Measurements from ENCODE around the gene THG1L.
A peak's percentile ranks its signal among the peaks of the same experiment; 100 is the strongest.

Gene THG1L

DNA sequence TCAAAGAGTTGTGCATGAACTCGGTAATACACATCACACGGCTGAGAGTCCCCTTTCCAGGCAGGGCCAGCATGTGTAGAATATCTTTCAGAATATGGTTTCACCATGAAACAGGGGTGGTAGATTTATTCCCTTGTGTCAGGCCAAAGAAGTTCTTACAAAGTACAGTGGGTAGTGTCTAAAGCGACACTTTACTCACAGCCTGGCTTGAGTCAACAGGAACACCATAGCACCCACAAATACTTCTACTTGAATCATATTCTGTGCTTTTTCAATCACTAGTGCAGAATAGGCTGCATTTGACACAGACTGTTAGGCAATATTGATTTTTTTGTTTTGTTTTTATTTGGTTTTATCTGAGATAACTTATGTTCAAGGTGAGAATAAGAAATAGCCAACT lies 24.9 kb downstream of the THG1L start:
- no peak for DNase-seq (ENCODE audit: low read depth, low spot score)

- no peak for DNase-seq (ENCODE audit: low read depth, low spot score)
Measured at GRCh38 chr5:157758706-157759105, 27.5 kb downstream of the THG1L start.

DNA sequence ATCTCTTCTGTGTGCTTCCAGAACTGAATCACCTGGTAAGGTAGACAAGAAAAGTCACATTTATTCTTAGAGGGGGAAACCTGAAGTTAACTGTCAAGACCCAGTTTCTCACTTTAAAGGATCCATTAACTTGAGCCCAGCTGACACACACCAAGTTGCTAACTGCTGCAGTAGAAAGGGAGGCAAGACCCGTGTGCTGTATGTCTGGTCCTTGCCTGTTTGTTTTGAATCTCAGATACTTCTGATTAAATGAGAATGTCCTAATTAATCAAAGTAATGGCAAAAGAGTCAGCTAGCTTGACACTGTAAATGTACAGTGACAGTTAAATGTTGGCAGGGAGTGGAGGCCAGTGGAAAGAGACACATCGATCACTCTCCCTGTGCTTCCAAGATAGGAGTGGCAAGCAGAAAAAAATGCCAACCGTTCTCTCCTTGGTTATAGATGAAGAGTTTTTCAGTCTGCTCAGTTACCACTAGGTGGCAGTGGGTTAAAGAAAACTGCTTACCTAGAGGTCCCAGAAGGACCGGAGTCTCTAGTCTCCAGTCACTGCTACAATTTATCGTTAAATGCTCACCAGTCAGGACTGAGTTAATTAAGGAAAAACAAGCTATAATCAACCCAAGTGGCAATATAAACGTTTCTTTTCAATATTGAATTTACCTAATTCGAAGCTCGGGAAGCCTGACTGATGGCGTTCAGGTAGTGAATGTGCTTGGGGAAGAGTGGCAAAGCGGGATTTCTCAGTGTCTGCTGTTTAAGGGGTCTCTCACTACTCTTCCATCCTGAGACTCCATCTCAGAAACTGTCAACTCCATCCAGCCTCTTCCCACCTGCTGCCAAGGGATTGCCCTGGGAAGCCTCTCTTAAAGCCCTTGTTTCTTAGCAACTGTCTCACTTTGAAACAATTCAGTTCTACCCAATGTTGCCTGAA lies 30.7 kb downstream of the THG1L start:
- peak; percentile 25 for DNase-seq (ENCODE audit: low read depth, low spot score)

GRCh38 chr5:157764531-157764930 lies 33.3 kb downstream of the THG1L start:
- DNase-seq (ENCODE audit: low read depth, low spot score): no peak

GRCh38 chr5:157766442-157766841 lies 35.2 kb downstream of the THG1L start:
- no peak for DNase-seq (ENCODE audit: low read depth, low spot score)

- DNase-seq (ENCODE audit: low read depth, low spot score): no peak
Measured at GRCh38 chr5:157766902-157767301, 35.7 kb downstream of the THG1L start.

GRCh38 chr5:157767689-157768088 lies 36.5 kb downstream of the THG1L start:
- no peak for DNase-seq (ENCODE audit: low read depth, low spot score)

- DNase-seq (ENCODE audit: low read depth, low spot score): no peak
Measured at GRCh38 chr5:157770665-157771064, 39.4 kb downstream of the THG1L start.

GRCh38 chr5:157772127-157772526 lies 40.9 kb downstream of the THG1L start:
- no peak for DNase-seq (ENCODE audit: low read depth, low spot score)

DNA sequence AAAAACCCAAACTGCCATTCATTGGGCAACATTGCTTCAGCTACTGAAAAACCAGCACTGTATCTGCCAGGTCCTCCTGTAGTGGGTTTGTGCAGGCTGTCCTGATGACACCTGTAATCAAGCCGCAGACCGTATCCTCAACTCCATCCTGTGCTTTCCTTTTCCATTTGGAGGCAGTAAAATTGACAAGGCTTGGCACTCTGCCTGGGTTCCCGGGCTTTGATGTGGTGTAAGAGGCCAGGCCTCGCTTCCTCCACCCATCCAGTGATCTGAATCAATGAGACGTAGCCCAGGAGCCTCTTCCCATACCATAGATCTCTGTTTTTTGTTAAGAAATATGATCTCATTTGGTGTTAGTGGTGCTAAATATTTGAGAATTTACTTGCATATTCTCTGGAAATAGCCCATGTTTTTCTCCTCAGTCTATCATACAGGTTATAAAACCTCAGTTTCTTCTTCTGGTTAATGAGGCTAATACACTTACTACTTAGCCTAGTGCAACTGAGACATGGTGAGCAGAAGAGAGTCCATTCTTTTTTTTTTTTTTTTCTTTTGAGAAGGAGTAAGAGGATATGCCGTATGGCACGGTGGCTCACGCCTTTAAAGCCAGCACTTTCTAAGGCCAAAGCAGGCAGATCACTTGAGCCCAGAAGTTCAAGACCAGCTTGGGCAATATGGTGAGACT lies 47.0 kb downstream of the THG1L start:
- DNase-seq (ENCODE audit: low read depth, low spot score): no peak

GRCh38 chr5:157779221-157779620 lies 48.0 kb downstream of the THG1L start:
- DNase-seq (ENCODE audit: low read depth, low spot score): no peak

DNA sequence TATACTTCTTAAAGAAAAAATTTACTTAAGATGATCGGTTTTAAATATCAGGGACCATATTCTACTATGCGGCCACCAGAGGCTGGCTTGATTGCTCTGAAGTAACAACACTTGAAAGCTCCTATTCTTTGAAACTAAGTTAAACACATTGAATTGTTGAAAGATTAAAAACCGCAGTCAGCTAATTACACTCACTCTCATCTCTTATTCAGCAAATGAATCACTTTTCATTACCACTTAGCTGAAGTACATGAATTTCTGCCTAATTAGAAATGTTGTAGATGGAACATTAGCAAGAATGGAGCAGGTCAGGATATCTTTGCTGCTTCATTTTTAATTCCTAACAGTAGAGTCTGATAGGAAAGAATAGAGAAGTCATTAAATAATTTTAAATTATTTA lies 54.6 kb downstream of the THG1L start:
- DNase-seq (ENCODE audit: low read depth, low spot score): no peak

Measured in iPS DF 19.7 (cell line).